Measurements from ENCODE around the gene ADAMTSL3.

DNA sequence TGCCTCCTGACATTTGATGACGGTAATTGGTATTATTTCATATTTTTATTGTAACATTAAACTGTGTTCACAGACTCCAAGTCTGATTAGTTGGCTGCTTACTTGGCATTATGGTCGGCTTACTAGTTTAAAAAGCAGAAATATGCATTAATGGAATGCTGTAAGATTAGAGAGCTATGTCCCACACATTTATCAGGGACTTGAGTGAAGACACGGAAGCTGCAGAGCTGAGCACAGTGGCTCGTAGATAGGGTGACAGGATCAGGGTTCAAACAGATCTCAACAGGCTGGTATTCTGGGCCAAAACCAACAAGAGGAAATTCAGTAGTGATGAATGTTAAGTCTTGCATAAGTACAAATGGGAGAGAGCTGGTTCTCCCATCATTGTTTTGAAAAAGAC lies 113.8 kb downstream of the ADAMTSL3 start:
- TF ChIP-seq, protein P1, sequence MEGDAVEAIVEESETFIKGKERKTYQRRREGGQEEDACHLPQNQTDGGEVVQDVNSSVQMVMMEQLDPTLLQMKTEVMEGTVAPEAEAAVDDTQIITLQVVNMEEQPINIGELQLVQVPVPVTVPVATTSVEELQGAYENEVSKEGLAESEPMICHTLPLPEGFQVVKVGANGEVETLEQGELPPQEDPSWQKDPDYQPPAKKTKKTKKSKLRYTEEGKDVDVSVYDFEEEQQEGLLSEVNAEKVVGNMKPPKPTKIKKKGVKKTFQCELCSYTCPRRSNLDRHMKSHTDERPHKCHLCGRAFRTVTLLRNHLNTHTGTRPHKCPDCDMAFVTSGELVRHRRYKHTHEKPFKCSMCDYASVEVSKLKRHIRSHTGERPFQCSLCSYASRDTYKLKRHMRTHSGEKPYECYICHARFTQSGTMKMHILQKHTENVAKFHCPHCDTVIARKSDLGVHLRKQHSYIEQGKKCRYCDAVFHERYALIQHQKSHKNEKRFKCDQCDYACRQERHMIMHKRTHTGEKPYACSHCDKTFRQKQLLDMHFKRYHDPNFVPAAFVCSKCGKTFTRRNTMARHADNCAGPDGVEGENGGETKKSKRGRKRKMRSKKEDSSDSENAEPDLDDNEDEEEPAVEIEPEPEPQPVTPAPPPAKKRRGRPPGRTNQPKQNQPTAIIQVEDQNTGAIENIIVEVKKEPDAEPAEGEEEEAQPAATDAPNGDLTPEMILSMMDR (IDR thresholded peaks at IDR 0.05), result no peak
- TF ChIP-seq EZH2 (IDR thresholded peaks at IDR 0.05), result no peak
